ENCODE measurements around the gene NRCAM. TPM values are rescaled to one million over a fixed set of nuclear protein-coding genes. Genes with fewer than 3 reads are reported as not detected.
"Not testable (repeated sequence)": the region's sequence is repeated elsewhere in the genome, so short reads cannot be mapped to it uniquely, and the experiment has no call there.

NRCAM gene
- total RNA-seq, 1 donor from 2014 or later = 9.3 TPM

DNA sequence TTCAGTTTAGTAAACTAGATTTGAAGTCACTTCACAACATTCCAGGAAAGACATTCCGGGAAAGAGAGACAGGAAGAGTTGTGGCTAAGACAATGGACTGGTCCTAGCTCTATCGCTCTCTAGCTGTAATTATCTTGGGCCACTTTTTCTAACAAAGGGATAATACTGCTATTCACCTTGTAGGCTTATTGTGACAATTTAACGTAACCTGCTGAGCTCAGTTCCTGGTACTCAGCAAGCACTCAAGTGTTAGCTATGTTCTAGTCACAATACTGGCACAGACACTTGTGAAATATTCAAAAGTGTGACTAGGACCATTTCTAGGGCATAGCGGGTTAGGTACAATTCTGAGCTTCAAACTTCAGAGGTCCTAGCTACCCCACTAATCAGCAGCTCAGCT is 12.0 kb upstream of the NRCAM start:
- H3K27ac Mint-ChIP-seq (ENCODE audit: unreplicated experiment) = no peak overlapping the region
- H3K9me3 ChIP-seq (ENCODE audit: insufficient read depth, low read depth, low read length) = no peaks in the 10 kb centered on the region
- no peak overlapping the region for H3K4me2 ChIP-seq (ENCODE audit: low read length)
- no peak for DNase-seq (ENCODE audit: low read depth)
- H3K4me3 ChIP-seq (ENCODE audit: insufficient read depth, low read depth, low read length) = no peak overlapping the region
- TF ChIP-seq, protein P1, sequence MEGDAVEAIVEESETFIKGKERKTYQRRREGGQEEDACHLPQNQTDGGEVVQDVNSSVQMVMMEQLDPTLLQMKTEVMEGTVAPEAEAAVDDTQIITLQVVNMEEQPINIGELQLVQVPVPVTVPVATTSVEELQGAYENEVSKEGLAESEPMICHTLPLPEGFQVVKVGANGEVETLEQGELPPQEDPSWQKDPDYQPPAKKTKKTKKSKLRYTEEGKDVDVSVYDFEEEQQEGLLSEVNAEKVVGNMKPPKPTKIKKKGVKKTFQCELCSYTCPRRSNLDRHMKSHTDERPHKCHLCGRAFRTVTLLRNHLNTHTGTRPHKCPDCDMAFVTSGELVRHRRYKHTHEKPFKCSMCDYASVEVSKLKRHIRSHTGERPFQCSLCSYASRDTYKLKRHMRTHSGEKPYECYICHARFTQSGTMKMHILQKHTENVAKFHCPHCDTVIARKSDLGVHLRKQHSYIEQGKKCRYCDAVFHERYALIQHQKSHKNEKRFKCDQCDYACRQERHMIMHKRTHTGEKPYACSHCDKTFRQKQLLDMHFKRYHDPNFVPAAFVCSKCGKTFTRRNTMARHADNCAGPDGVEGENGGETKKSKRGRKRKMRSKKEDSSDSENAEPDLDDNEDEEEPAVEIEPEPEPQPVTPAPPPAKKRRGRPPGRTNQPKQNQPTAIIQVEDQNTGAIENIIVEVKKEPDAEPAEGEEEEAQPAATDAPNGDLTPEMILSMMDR (IDR thresholded peaks at IDR 0.05; ENCODE audit: insufficient read depth, low read depth, low read length) = no peak
- TF ChIP-seq EZH2 (IDR thresholded peaks at IDR 0.05; ENCODE audit: insufficient read depth, low read length) = no peak
- H3K79me2 ChIP-seq (ENCODE audit: insufficient read depth, low read length) = no peaks in the 10 kb centered on the region
- no peaks in the 10 kb centered on the region for H3K27me3 Mint-ChIP-seq (ENCODE audit: low read depth, unreplicated experiment)
- no peak overlapping the region for H3K27ac ChIP-seq (ENCODE audit: low read depth, low read length)
- H3K36me3 ChIP-seq (ENCODE audit: insufficient read depth, low read length) = no peaks in the 10 kb centered on the region
- no peak overlapping the region for H2AFZ ChIP-seq (ENCODE audit: low read depth, low read length)
- H4K20me1 ChIP-seq (ENCODE audit: insufficient read depth, low read length) = no peaks in the 10 kb centered on the region
- H3K4me1 Mint-ChIP-seq (ENCODE audit: low read depth, unreplicated experiment) = no peaks in the 10 kb centered on the region
- no peak for FAIRE-seq
- no peak overlapping the region for H3K4me3 Mint-ChIP-seq (ENCODE audit: unreplicated experiment)
- no peak overlapping the region for H3K9ac ChIP-seq (ENCODE audit: low read length)
- H3K9me3 Mint-ChIP-seq (ENCODE audit: unreplicated experiment) = no peaks in the 10 kb centered on the region
- no peaks in the 10 kb centered on the region for H3K36me3 Mint-ChIP-seq (ENCODE audit: low read depth, unreplicated experiment)
- H3K4me1 ChIP-seq (ENCODE audit: insufficient read depth, low read length) = no peaks in the 10 kb centered on the region
- no peaks in the 10 kb centered on the region for H3K27me3 ChIP-seq (ENCODE audit: insufficient read depth, low read length)

GRCh38 chr7:108467391-108467790 is 11.2 kb upstream of the NRCAM start:
- Mint-ChIP-seq H3K4me3 (ENCODE audit: unreplicated experiment) (no peak overlapping the region), H3K36me3 (ENCODE audit: low read depth, unreplicated experiment) (no peaks in the 10 kb centered on the region), H3K4me1 (ENCODE audit: low read depth, unreplicated experiment) (no peaks in the 10 kb centered on the region), H3K9me3 (ENCODE audit: unreplicated experiment) (no peaks in the 10 kb centered on the region), H3K27ac (ENCODE audit: unreplicated experiment) (no peak overlapping the region), H3K27me3 (ENCODE audit: low read depth, unreplicated experiment) (no peaks in the 10 kb centered on the region)
- no peaks in the 10 kb centered on the region for H4K20me1 ChIP-seq (ENCODE audit: insufficient read depth, low read length)
- no peaks in the 10 kb centered on the region for H3K27me3 ChIP-seq (ENCODE audit: insufficient read depth, low read length)
- no peaks in the 10 kb centered on the region for H3K9me3 ChIP-seq (ENCODE audit: insufficient read depth, low read depth, low read length)
- H3K79me2 ChIP-seq (ENCODE audit: insufficient read depth, low read length) = no peaks in the 10 kb centered on the region
- no peaks in the 10 kb centered on the region for H3K36me3 ChIP-seq (ENCODE audit: insufficient read depth, low read length)
- DNase-seq (ENCODE audit: low read depth) = no peak
- FAIRE-seq = no peak
- no peak overlapping the region for H3K9ac ChIP-seq (ENCODE audit: low read length)
- TF ChIP-seq, protein P1 (IDR thresholded peaks at IDR 0.05; ENCODE audit: insufficient read depth, low read depth, low read length) = no peak
- no peak for TF ChIP-seq EZH2 (IDR thresholded peaks at IDR 0.05; ENCODE audit: insufficient read depth, low read length)
- no peak overlapping the region for H3K4me2 ChIP-seq (ENCODE audit: low read length)
- no peak overlapping the region for H3K27ac ChIP-seq (ENCODE audit: low read depth, low read length)
- H2AFZ ChIP-seq (ENCODE audit: low read depth, low read length) = no peak overlapping the region
- no peaks in the 10 kb centered on the region for H3K4me1 ChIP-seq (ENCODE audit: insufficient read depth, low read length)
- H3K4me3 ChIP-seq (ENCODE audit: insufficient read depth, low read depth, low read length) = no peak overlapping the region

GRCh38 chr7:108466322-108466721 is 10.1 kb upstream of the NRCAM start:
- not testable (repeated sequence) for H3K4me3 Mint-ChIP-seq (ENCODE audit: unreplicated experiment); FAIRE-seq; H3K79me2 ChIP-seq (ENCODE audit: insufficient read depth, low read length)

More at GRCh38 chr7:108466322-108466721, 10.1 kb upstream of the NRCAM start:
- DNase-seq (ENCODE audit: low read depth); H3K4me1 ChIP-seq (ENCODE audit: insufficient read depth, low read length); H3K36me3 ChIP-seq (ENCODE audit: insufficient read depth, low read length); H3K9me3 Mint-ChIP-seq (ENCODE audit: unreplicated experiment); H3K27ac Mint-ChIP-seq (ENCODE audit: unreplicated experiment); H3K4me3 ChIP-seq (ENCODE audit: insufficient read depth, low read depth, low read length); H4K20me1 ChIP-seq (ENCODE audit: insufficient read depth, low read length); H3K27me3 ChIP-seq (ENCODE audit: insufficient read depth, low read length); H3K9me3 ChIP-seq (ENCODE audit: insufficient read depth, low read depth, low read length); H3K36me3 Mint-ChIP-seq (ENCODE audit: low read depth, unreplicated experiment); H3K27me3 Mint-ChIP-seq (ENCODE audit: low read depth, unreplicated experiment); H3K27ac ChIP-seq (ENCODE audit: low read depth, low read length); H3K4me2 ChIP-seq (ENCODE audit: low read length); H3K9ac ChIP-seq (ENCODE audit: low read length); H3K4me1 Mint-ChIP-seq (ENCODE audit: low read depth, unreplicated experiment); H2AFZ ChIP-seq (ENCODE audit: low read depth, low read length): not testable (repeated sequence)
